ENCODE results near the gene RETN. TPM values are rescaled to one million over a fixed set of nuclear protein-coding genes. Genes with fewer than 3 reads are reported as not detected.

The RETN gene
- total RNA-seq, 1 experiment from 2014 or later, result not detected

DNA sequence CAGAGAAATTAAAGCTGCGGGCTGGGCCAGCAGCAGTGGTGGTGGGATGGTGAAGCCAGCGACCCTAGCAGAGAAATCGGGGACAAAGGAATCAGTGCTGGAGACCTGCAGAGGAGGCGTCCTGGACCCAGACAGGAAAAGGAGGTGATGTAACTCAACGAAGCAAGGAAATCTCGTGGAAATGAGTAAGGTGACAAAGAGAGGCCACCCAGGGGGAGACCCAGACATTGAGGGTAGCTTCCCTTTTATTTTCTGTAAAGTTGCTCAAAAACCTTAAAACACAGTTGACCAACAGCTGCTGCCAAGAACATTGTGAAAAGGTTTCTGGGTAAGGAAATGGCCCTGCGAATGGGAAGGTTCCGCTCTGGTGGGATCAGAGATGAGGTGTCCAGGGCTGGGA is 13.3 kb upstream of the RETN start:
- ATAC-seq (no peak), DNase-seq (ENCODE audit: low read depth, low spot score) (no peak)
- no peak overlapping the region for H3K4me2 ChIP-seq (ENCODE audit: low read length)

More for the DNA sequence above, 13.3 kb upstream of the RETN start:
- H3K4me1 ChIP-seq (ENCODE audit: control insufficient read depth in 1 of 2, insufficient read depth in 2 of 2, low read length in 2 of 2), result peaks cover 3 to 12% of the 10 kb centered on the region in 2 experiments
- H3K9me2 ChIP-seq (ENCODE audit: insufficient read depth), result no peaks in the 10 kb centered on the region
- no peaks in the 10 kb centered on the region for H3K9me3 ChIP-seq (ENCODE audit: control insufficient read depth in 1 of 2, insufficient read depth in 1 of 2, low read depth in 1 of 2, low read length in 2 of 2)
- H3K79me2 ChIP-seq (ENCODE audit: insufficient read depth, low read length), result no peaks in the 10 kb centered on the region
- RAD21 ChIA-PET (ENCODE audit: low non-redundant PET in 1 of 2, low total read pairs in 2 of 2, uncharacterized antibody in 2 of 2, unreplicated experiment in 2 of 2), result no interaction called here
- H3K27ac ChIP-seq (ENCODE audit: low read depth, low read length), result no peak overlapping the region
- H4K20me1 ChIP-seq (ENCODE audit: insufficient read depth), result no peaks in the 10 kb centered on the region
- no peak overlapping the region for H3K4me3 ChIP-seq (replicated peaks in 1 of 2; ENCODE audit: low read depth in 1 of 2, low read length in 2 of 2)
- H3K36me3 ChIP-seq (ENCODE audit: control insufficient read depth in 1 of 2, insufficient read depth in 2 of 2, low read length in 2 of 2), result no peaks in the 10 kb centered on the region
- no peak overlapping the region for H2AFZ ChIP-seq (ENCODE audit: low read depth, low read length, poor library complexity, severe bottlenecking)
- POLR2A ChIA-PET, result no interaction called here
- no peak for TF ChIP-seq SIN3A (IDR thresholded peaks at IDR 0.05; ENCODE audit: low read depth)
- no peak for TF ChIP-seq SP1 (IDR thresholded peaks at IDR 0.05; ENCODE audit: low read depth)
- no peak for TF ChIP-seq RAD21 (IDR thresholded peaks at IDR 0.05; ENCODE audit: low read depth)
- TF ChIP-seq CBX3 (IDR thresholded peaks at IDR 0.05; ENCODE audit: low read depth), result no peak
- TF ChIP-seq, protein P1, sequence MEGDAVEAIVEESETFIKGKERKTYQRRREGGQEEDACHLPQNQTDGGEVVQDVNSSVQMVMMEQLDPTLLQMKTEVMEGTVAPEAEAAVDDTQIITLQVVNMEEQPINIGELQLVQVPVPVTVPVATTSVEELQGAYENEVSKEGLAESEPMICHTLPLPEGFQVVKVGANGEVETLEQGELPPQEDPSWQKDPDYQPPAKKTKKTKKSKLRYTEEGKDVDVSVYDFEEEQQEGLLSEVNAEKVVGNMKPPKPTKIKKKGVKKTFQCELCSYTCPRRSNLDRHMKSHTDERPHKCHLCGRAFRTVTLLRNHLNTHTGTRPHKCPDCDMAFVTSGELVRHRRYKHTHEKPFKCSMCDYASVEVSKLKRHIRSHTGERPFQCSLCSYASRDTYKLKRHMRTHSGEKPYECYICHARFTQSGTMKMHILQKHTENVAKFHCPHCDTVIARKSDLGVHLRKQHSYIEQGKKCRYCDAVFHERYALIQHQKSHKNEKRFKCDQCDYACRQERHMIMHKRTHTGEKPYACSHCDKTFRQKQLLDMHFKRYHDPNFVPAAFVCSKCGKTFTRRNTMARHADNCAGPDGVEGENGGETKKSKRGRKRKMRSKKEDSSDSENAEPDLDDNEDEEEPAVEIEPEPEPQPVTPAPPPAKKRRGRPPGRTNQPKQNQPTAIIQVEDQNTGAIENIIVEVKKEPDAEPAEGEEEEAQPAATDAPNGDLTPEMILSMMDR (IDR thresholded peaks at IDR 0.05 in 2 of 3, conservative IDR thresholded peaks at IDR 0.05 in 1 of 3; ENCODE audit: borderline replicate concordance in 1 of 3, insufficient read depth in 1 of 3, low read depth in 2 of 3, low read length in 2 of 3), result no peak
- no peak for TF ChIP-seq SRF (IDR thresholded peaks at IDR 0.05; ENCODE audit: low read depth)
- no peak for TF ChIP-seq ZNF274 (IDR thresholded peaks at IDR 0.05; ENCODE audit: low read depth, low read length)
- no peak for TF ChIP-seq ZBTB33 (IDR thresholded peaks at IDR 0.05; ENCODE audit: extremely low read depth, insufficient replicate concordance, low read length)
- no peak for TF ChIP-seq CEBPB (IDR thresholded peaks at IDR 0.05; ENCODE audit: low read depth)
- no peak for TF ChIP-seq ELF1 (IDR thresholded peaks at IDR 0.05; ENCODE audit: borderline replicate concordance, low read depth)
- H3K27me3 ChIP-seq (ENCODE audit: insufficient read depth, low read length), result no peaks in the 10 kb centered on the region
- H3K9ac ChIP-seq (ENCODE audit: low read length), result no peak overlapping the region
- intact Hi-C loops (cut with micrococcal nuclease), result no loop called here
- CTCF ChIA-PET, result interaction anchor here (1.0 kb wide), 1 partner anchor 25 kb away, joined by 4 read pairs; the partner anchor contains the start of gene TRAPPC5
- BruUV-seq (replicated peaks), result no TSS peak
